LHCN-M2 (cell line): ENCODE measurements around the gene ZC3H12C. TPM values are rescaled to one million over a fixed set of nuclear protein-coding genes. Genes with fewer than 3 reads are reported as not detected.

Experiments used
- DNase-seq: peaks from one replicate; pipeline ENCODE4 v3.0.0-alpha.2; 2012; ENCODE audit warnings: low read depth
- total RNA-seq: library from RNA; depleted of rRNA; stranded (reverse); fragments of >200 nt; gene quantifications from 2 replicates; pipeline ENCODE4 v1.2.3, GENCODE V29; 2014

ZC3H12C gene
- total RNA-seq, 1 experiment from 2014 or later, result 13.4 TPM

DNA sequence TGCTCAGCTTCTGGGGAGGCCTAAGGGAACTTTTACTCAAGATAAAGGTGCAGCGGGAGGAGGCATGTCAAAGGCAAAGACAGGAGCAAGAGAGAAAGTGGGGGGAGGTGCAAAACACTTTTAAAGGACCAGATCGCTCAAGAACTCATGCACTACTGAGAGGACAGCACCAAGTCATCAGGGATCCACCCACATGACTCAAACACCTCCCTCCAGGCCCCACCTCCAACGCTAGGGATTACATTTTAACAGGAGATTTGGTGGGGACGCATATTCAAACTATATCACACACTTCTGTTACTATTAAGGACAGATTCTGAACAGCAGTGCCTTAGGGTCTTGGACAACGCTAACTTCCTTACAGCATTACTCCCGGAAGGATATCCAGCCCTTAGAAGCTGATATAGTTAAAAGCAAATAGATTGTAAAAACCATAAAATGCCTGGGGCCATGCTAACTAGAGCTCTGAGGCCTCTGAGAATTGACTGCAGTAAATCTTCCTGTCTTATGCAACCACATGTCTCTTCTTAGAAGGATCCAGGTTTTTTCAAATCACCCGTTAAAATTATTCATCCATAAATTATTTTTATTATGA lies 16.7 kb upstream of the ZC3H12C start:
- DNase-seq, result no peak

DNA sequence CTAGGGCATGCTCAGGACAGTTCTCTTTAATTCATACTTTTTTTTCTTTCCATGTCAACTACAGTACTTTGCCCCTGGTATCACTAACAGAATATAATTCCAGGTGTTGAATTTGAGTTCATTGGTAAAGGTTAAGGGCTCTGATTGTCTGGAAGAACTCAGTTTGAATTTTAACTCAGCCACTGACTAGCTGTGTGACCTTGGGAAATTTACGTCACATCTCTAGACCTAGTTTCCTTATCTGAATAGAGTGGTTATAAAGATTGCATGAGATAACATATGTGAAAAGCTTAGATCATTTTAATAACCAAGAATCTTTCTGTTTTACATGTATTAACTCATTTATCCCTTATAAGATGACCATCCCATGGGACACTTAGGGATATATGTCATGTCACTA lies 15.8 kb upstream of the ZC3H12C start:
- DNase-seq, result no peak

DNA sequence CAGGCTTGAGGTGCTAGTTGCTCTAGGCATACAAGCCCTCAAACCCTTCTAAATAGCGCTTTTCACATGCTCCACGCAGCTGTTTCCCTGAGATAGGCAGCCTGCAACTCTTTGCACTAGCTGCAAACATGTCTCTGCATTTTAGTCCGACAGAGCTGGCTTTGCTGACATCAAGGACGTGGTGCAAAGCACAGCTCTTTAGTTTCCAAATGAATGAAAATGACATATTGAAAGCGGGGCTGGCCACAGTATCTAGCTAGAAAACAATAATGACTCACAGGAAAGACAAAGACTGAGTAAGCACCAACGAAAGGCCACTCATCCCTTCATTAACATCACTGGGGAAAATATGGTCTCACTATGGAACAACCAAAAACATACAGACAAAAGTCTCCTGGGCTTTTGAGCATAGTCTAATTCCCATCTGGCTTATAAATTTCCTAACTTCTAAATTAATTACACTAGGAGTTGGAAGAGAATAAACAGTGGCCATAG lies 15.3 kb upstream of the ZC3H12C start:
- DNase-seq, result peak; percentile 86

DNA sequence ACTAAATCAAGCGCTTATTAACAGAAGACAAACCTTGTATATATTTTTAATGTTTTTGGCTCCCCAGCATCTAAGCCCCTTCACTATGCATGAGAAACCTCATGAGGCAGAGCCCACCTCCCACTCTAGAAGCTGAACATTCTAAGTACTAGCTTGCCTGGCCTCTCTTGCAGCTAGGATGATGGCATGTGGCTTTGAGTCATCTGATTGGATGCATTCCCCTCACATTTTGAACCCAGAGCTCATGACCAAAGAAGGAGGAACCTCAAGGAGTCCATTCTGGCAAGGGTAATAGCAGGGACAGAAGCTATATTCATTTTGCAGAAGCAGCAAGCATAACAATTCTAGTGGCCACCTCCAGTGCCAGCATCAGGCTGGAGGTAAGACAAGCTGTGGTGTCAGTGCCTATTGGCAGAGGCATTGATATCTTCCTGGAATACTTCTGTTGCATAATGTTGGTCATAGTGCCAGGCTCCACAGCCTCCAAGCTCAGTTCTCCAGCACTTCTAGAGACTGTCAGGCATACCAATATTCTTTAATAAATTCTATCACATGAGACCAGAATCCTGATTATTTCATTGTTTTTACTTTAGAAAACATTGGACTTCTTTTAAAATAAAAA lies 14.2 kb upstream of the ZC3H12C start:
- DNase-seq, result no peak

DNA sequence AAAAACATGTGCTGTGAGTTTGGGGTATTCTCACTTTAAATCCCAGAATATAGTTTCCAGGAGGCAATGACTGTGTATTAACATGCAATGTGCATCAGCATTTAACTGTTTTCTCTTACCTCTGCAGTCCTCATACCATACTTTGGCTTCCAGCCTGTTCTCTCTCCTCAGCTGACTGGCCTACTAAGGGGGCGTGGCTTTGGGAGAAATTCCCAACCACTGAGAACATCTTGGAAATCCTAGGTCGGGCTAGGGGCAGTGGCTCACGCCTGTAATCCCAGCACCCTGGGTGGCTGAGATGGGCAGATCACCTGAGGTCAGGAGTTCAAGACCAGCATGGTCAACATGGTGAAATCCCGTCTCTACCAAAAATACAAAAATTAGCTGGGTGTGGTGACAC lies 13.5 kb upstream of the ZC3H12C start:
- DNase-seq, result no peak

DNA sequence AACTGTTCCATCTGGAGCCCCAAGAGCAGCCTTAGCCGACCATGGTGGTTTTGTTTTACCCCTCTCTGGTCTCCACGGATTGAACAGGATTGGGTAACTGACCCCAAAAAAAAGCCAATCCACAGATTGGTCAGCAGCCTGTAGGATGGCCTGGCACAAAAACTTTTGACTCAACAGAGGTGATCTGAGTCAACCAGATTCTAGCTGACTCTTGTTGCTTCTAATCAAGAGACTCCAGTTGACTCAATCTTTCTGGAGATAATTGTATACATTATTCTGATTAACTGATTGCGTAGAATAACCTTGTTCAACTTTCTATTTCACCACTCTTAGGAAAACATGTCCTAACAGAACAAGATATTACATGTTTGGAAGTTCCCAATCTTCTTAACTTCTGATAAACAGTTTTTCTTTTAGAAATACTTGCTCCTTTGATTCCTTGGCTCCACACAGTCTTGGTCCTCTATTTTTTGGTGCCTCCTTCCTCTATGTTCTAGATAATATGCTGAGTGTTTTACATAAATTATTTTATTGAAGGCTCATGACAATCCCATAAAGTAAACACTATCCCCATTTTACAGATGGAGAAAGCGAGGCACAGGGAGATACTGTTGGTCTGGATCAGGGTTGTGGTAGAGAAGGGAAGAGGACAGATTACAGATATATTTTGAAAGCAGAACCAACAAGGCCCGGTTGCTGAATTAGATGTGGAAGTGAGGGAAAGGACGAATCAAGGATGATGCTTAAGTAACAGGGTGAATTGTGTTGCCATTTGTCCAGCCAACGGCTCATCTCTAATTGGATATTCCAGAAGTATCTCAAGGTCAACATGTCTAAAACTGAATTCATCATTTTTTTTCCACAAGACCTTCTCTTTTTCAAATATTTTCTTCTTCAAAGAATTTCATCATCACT lies 11.5 kb upstream of the ZC3H12C start:
- no peak for DNase-seq

DNA sequence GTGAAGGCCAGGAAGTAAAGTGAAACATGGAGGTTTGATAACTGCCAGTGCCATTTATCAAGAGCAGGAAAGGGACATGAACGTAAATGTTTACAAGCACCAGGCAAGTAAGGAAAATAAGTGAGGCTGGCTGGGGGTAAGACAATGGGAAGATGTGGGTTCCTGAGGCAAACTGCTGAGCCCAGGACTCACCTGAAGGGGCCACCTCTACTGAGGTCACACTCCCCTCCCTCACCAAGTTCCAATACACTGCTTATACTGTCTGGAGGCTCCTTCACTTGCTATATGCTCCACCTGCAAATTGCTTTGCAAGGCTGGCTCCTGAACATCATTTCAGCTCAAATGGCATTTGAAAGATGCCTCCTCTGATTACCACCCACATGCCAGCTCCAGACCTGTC lies 10.3 kb upstream of the ZC3H12C start:
- DNase-seq, result no peak

DNA sequence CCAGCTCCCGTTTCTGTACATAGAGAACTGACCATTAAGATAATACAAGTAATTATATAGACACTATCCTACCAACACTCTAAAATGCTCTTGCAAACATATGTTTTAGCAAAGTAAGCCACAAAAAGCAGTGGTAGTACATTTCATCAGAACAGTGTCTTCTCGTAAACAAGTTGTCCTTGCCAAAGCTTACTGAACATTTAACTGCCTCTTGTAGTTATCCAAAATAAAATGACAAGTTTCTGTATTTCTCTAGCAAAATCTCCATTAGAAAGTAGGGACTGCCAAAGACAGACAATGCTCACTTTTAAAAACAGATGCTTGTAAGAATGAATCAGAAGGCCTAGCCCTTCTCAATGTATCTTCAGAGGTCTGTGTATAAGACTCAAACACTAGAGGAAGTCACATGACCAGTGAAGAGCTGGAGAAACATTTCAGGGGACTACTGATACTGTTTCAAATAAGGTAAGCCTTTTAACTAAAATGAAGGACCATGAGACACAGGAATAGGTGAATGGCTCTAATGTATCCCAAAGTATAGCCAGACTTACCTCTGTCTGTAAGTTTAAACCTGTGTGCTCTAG lies 7.8 kb upstream of the ZC3H12C start:
- no peak for DNase-seq

DNA sequence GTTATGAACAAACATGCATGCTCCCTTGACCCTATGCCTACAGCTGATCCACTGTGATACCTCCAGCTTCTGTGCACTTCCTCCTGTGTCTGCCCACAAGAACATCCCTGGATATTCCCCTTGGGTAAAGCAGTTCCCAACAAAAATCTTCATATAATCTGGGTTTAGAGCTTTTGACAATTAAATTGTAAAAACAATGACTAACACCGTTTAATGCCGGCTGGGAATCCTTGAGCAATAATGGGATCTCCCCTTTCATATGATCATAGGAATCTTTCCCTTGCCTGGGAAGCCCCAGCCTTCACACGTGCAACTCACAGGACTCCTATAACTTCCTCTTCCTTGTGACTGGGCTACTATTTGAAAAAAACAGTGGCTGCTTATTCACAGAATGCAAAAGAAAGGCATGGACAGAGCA lies 6.3 kb upstream of the ZC3H12C start:
- DNase-seq, result peak; percentile 86

DNA sequence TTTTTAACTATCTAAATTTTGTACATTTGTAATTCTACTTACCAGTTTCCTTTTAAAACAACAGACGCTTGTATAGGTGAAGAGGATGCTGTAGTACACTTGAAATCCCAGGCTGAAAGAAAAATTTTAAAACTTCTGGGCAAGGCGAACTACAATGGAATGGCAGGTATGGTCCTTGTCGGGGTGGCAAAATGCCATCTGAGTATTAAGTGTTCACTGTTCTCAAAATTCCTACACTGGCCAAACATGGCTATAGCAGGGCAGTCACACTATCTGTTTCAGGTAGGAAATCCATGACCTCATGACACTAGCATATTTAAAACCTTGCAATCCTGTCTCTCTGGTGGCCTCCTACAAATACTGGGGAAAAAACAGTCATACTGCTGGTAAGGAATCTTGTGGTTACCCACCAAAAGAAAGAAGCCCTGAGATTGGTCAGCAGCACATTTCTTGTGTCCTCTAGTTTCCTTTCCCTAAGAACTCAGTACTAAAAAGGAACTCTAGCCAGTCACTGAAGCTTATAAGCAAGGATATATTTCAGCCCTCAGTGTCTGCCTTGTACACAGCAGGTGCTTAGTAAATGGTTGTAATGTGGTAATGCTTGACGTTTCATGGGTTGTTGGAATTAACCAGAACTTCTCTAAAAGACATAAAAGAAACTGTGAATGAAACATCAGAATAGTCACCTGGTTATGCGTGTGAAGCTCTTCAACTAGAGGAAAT lies 5.2 kb upstream of the ZC3H12C start:
- DNase-seq, result peak; percentile 83

DNA sequence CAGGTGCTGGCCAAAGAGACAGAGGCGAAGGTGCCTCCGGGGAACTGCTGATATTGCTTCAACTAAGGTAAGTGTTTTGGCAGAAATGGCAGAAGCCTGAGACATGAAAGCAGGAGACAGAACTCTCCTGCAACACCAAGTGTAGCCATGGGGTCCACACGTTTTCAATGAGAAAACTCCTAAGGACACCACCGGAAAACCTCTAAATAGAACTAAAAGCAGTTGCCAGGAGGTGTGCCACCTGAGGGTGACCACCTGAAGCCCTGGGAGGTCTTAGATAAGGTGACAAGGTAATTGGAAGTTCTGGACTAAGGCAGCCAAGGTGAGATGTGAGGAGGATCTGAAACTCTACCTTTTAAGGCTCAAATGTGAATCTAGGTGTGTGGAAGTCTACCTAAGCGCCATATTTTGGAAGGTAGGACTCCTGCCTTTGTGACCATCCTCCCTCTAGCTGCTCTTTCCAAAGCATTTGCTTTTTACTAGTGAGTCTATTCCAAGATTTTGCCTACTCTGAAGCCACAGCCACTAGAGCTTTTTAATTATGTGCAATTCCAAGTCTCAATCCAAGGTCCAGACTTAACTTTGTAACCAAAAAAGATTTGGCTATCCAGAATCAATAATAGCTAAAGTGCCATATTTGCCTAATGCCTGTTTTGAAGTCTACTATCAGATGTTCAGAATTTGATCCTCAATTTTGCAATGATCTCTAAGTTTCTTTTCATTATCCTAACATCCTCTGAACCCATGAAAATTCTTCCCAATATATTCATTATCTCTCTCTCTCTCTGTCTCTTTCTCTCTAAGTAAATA lies 4.5 kb upstream of the ZC3H12C start:
- no peak for DNase-seq

DNA sequence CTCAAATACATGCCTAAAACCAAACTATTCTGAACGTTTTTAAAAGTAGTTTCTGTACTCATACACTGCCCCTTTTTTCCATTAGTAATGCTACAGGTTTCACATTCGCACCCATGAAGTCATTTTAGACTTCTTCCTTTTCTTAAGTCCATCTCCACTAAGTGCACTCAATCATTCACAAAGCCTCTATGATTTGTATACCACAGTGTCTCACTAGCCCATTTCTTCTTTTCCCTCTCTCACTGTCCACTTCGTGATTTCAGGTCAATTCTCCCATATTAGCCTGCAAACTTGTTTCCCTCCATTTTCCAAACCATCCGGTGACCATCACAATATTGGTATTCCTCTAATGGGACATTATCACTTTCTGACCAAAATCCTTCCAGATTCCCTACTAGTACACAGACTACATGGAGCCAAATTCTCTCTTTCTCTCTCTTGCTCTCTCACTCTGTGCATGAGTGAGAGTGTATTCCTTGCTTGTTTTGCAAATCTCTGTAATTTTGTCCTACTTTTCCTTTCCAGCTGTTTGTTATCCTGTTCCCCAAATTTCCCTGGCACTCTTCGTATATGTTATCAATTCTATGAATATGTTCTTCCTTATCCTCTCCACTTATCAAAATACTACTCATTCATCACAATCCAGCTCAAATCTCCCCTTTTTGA lies 3.4 kb upstream of the ZC3H12C start:
- no peak for DNase-seq

DNA sequence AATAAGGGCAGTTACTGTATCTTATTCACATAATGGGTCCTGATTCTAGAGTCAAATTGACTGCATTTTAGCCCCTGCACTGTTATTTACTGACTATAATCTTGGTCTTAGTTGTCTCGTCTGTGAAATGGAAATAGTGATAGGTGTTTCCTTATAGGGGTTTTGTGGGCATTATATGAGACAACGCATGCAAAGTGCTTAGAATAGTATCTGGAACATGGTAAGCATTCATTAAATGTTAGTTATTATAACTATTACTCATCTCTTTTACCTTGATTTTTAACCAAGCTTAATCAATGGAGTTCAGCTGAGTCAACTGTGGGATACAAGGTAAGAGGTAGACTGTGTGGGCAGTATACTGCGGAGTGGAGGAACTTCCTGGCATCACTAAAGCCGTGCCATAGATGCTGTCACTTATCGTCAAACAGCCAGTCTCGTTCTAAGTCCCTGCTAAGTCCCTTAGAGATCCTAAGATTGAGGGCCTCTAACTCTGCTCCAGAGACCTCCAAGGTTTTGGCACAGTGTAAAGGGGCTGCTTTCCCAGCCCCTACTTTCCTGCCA lies 2.6 kb upstream of the ZC3H12C start:
- no peak for DNase-seq

DNA sequence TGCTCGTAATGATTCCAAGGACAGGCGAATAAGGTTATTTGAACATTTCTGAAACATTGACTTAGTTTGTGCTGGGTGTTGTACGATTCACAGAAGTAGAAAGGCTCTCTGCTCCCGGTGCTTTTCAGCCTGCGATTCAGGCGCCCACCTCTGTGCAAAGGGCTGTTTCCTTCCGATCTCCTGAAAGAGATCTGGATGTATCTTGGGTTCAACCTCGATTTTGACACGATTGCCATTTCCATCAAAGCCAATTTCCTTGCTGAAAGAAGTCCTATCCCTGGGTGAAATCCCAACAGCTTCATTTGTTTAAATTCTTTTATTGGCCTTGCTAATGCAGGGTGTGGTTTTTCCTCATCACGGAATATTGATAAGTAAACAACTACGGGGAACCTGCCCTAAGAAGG lies 1.1 kb upstream of the ZC3H12C start:
- DNase-seq, result no peak

DNA sequence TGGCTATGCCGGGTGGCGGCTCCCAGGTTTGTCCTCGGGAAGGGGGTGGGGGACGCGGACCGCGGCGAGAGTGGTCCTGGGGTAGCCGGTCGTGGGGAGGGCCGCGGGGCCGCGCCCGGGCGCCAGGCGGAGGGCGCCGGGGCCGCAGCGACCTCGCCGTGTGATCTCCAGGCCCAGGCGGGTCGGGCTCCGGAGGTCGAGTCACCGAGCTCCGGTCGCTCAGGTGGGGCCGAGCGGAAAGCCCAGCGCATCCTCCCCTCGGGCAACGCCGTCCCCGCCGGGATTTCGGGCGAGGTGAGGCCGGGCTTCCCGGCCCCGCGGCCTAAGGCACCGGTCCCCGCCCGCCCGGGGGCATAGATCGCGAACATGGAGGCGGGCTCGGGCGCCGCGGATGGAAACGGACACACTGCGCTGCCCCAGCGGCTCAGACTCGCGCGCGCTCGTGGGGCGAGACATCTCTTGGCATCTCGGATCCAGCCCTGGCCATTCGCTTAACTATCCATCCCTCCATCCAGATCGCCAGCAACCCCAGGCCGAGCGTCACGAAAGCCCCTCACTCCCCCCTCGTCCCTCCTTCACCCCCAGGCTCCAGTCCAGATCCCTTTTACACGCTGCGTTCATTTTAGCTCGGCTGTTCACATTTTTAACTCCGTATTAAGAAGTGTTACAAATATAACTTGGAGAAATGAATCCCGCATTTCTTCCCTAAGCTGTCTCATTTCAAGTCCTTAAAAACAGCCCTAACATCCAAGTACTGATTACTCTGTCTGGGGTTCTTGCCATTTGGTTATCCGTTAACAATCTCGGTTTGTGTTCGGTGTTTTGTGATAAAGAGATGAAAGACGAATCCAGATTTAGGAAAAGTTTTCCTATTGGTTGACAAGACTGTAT lies 460 bp downstream of the ZC3H12C start:
- DNase-seq, result peak; percentile 66

DNA sequence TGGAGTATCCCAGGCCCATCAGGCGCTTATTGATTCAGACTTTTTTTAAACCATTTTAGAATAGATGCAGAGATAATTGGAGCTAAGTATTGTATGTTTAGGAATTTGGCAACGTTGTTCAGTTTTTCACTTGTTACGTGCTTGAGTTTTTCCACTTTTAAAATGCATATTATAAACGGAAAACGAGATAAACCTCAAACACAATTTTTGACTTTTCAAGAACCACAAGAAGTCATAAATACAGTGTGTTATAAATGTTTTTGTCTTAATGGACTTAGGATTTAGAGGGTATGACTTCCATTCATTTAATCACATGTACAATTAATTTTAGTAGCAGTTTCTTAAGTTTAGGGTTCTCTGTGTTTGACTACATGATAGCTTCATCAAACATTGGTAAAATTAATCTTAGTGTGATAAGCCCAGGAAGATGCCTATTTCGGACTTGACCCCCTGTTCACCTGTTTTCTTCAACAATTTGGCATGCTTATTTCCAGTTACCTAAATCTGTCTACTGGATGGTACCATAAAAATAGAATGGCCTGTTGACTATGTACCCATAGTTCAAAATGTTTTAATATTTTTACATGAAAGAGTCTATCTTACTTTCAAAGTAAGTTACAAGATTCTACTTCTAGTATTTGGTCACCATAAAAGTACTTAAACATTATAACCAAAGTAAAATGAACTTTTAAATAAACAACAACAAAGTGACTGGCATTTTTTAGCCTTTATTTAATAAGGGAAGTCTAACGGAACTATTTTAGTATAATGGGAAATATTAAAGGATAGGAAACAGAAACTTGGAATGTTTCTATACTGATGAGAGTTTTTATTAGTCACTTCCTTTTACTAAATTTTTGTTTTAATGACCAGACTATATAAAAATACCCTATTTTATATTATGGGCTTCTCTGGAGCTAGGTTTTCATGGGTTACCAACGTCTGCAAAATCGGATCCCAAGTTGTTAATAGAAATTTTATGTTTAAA lies 1.4 kb downstream of the ZC3H12C start:
- no peak for DNase-seq

DNA sequence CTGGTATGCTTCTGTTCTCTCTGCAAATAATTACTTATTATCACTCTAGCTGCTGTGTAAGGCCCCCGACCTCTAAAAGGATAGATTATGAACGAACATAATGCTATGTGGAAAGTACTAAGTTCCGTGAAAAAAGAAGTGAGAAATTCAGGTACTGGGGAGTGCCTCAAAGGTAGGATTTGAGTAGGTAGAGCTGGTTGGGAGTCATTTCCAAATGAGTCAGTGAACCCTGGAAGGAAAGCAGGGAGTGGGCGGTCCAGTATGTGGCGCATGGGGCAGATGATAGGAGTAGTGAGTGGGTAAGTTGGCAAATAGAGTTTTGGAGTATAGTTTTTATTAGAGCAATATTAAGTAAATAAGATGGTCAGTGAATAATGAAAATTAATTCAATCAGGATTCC lies 2.4 kb downstream of the ZC3H12C start:
- DNase-seq, result no peak
